Peyer's patch (tissue), 4 donors: Measurements from ENCODE around the gene DAB1.

Experiments
- CTCF ChIP-seq, 6 experiments: fragments of 450-650 bp in 4 of 6; fragments of 200-600 bp in 2 of 6; sonication (generic) in 1 of 6; IDR thresholded peaks; one replicate each; pipeline ENCODE4 v1.5.1; 2017 to 2019; ENCODE audit warnings: antibody characterized with exemption in 6 of 6, mild to moderate bottlenecking in 3 of 6, moderate library complexity in 1 of 6
- POLR2A ChIP-seq, 2 donors: fragments of 450-650 bp; IDR thresholded peaks; one replicate each; pipeline ENCODE4 v1.5.1; 2017; ENCODE audit warnings: antibody characterized with exemption in 2 of 2, mild to moderate bottlenecking in 2 of 2, moderate library complexity in 2 of 2

GRCh38 chr1:56995414-56996100 is 428.3 kb downstream of the DAB1 start:
- TF ChIP-seq CTCF (IDR thresholded peaks at IDR 0.05), result no peak
- no peak for TF ChIP-seq POLR2A (IDR thresholded peaks at IDR 0.05)
